ENCODE data around the gene RTP4. TPM values are rescaled to one million over a fixed set of nuclear protein-coding genes. Genes with fewer than 3 reads are reported as not detected.

The RTP4 gene
- total RNA-seq, 1 donor from 2014 or later = not detected

- no peak overlapping the region for H3K4me3 Mint-ChIP-seq (ENCODE audit: unreplicated experiment)
- DNase-seq = no peak
- H3K36me3 Mint-ChIP-seq (ENCODE audit: unreplicated experiment) = peaks cover 2% of the 10 kb centered on the region
- H3K27ac Mint-ChIP-seq (ENCODE audit: unreplicated experiment) = no peak overlapping the region
- H3K27me3 Mint-ChIP-seq (ENCODE audit: unreplicated experiment) = no peaks in the 10 kb centered on the region
- H3K4me1 Mint-ChIP-seq (ENCODE audit: low read depth, unreplicated experiment) = peaks cover 2% of the 10 kb centered on the region
- H3K9me3 Mint-ChIP-seq (ENCODE audit: unreplicated experiment) = no peaks in the 10 kb centered on the region
- TF ChIP-seq CTCF (IDR thresholded peaks at IDR 0.05; ENCODE audit: partially characterized antibody, unreplicated experiment) = no peak
Measured at GRCh38 chr3:187361835-187362234, 6.3 kb upstream of the RTP4 start.

DNA sequence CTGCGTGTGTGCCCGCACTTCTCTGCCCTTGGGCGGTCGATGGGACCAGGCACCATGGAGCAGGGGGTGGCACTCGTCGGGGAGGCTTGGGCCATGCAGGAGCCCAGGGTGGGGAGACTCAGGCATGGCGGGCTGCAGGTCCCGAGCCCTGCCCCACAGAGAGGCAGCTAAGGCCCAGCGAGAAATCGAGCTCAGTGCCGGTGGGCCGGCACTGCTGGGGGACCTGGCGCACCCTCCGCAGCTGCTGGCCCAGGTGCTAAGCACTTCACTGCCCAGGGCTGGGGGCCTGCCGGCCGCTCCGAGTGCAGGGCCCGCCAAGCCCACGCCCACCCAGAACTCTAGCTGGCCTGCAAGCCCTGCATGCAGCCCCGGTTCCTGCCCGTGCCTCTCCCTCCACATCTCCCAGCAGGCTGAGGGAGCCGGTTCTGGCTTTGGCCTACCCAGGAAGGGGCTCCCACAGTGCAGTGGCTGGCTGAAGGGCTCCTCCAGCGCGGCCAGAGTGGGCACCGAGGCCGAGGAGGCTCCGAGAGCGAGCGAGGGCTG lies 553 bp upstream of the RTP4 start:
- H3K27ac Mint-ChIP-seq (ENCODE audit: unreplicated experiment) = no peak overlapping the region
- peaks cover 5% of the 10 kb centered on the region for H3K36me3 Mint-ChIP-seq (ENCODE audit: unreplicated experiment)
- no peaks in the 10 kb centered on the region for H3K27me3 Mint-ChIP-seq (ENCODE audit: unreplicated experiment)
- no peak for TF ChIP-seq CTCF (IDR thresholded peaks at IDR 0.05; ENCODE audit: partially characterized antibody, unreplicated experiment)
- H3K4me3 Mint-ChIP-seq (ENCODE audit: unreplicated experiment) = no peak overlapping the region
- no peaks in the 10 kb centered on the region for H3K4me1 Mint-ChIP-seq (ENCODE audit: low read depth, unreplicated experiment)
- H3K9me3 Mint-ChIP-seq (ENCODE audit: unreplicated experiment) = no peaks in the 10 kb centered on the region
- DNase-seq = no peak

- Mint-ChIP-seq H3K36me3 (ENCODE audit: unreplicated experiment) (peaks cover 5% of the 10 kb centered on the region), H3K9me3 (ENCODE audit: unreplicated experiment) (no peaks in the 10 kb centered on the region), H3K27me3 (ENCODE audit: unreplicated experiment) (no peaks in the 10 kb centered on the region), H3K27ac (ENCODE audit: unreplicated experiment) (no peak overlapping the region), H3K4me3 (ENCODE audit: unreplicated experiment) (no peak overlapping the region), H3K4me1 (ENCODE audit: low read depth, unreplicated experiment) (no peaks in the 10 kb centered on the region)
- no peak for TF ChIP-seq CTCF (IDR thresholded peaks at IDR 0.05; ENCODE audit: partially characterized antibody, unreplicated experiment)
- DNase-seq = no peak
Measured at GRCh38 chr3:187369089-187369447, 883 bp downstream of the RTP4 start.

DNA sequence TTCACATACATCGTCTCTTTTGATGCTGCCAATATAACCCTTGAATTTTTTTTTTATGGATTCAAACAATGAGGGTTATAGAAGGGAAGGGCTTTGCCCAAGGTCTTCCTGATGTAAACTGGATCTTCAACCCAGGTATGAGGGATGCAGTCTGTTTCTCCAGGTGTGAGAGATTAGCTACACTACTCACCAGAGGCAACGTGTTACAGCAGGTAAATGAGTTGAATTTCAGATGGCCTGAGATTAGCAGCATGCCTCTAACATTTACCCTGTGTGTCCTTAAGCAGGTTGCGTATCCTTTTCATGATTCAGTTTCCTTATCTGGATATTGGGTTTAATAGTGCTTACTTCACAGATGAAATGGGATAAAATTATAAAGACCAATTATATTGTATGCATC lies 1.9 kb downstream of the RTP4 start:
- H3K4me3 Mint-ChIP-seq (ENCODE audit: unreplicated experiment) = no peak overlapping the region
- DNase-seq = no peak
- H3K36me3 Mint-ChIP-seq (ENCODE audit: unreplicated experiment) = peaks cover 5% of the 10 kb centered on the region
- peaks cover 2% of the 10 kb centered on the region for H3K9me3 Mint-ChIP-seq (ENCODE audit: unreplicated experiment)
- no peak overlapping the region for H3K27ac Mint-ChIP-seq (ENCODE audit: unreplicated experiment)
- no peaks in the 10 kb centered on the region for H3K4me1 Mint-ChIP-seq (ENCODE audit: low read depth, unreplicated experiment)
- TF ChIP-seq CTCF (IDR thresholded peaks at IDR 0.05; ENCODE audit: partially characterized antibody, unreplicated experiment) = no peak
- no peaks in the 10 kb centered on the region for H3K27me3 Mint-ChIP-seq (ENCODE audit: unreplicated experiment)

DNA sequence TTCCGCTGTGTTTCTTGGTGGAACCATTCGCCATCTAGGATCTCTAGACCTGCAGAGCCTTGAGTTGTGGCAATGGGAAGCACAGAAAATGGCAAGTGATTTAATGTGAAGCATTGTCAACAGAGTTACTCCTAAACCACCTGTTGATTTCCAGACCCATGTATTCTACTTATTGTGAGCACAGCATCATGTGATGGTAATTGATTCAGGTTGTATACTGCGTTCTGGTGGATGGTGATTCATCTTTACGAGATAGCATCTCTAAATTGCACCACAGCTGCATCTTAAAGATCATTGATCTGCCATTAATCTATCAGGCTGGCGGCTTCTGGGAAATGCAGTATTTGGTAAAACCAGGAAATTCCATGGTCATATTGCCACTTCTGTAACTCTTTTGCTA lies 7.4 kb downstream of the RTP4 start:
- no peak overlapping the region for H3K27ac Mint-ChIP-seq (ENCODE audit: unreplicated experiment)
- H3K9me3 Mint-ChIP-seq (ENCODE audit: unreplicated experiment) = peaks cover 2% of the 10 kb centered on the region
- TF ChIP-seq CTCF (IDR thresholded peaks at IDR 0.05; ENCODE audit: partially characterized antibody, unreplicated experiment) = no peak
- peaks cover 2% of the 10 kb centered on the region for H3K4me1 Mint-ChIP-seq (ENCODE audit: low read depth, unreplicated experiment)
- no peak for DNase-seq
- H3K27me3 Mint-ChIP-seq (ENCODE audit: unreplicated experiment) = peaks cover 2% of the 10 kb centered on the region
- H3K4me3 Mint-ChIP-seq (ENCODE audit: unreplicated experiment) = no peak overlapping the region
- H3K36me3 Mint-ChIP-seq (ENCODE audit: unreplicated experiment) = no peaks in the 10 kb centered on the region
